NB4 (cell line): ENCODE results near the gene TMEM63B.
"Not testable (repeated sequence)": the region's sequence is repeated elsewhere in the genome, so short reads cannot be mapped to it uniquely, and the experiment has no call there.

Experiments
- DNase-seq: peaks from one replicate; pipeline ENCODE4 v3.0.0; 2010; ENCODE audit warnings: low read depth
- H3K4me3 ChIP-seq: one replicate; pipeline ENCODE4 v1.5.1; 2011; ENCODE audit warnings: mild to moderate bottlenecking, low read depth, low read length, moderate library complexity
- CTCF ChIP-seq: IDR thresholded peaks from one replicate; pipeline ENCODE4 v1.5.1; 2012; ENCODE audit warnings: low read depth, low read length
- MYC ChIP-seq: IDR thresholded peaks from 2 replicates; pipeline ENCODE4 v1.6.1; 2011; ENCODE audit warnings: low read depth, low read length
- POLR2A ChIP-seq: IDR thresholded peaks from 2 replicates; pipeline ENCODE4 v1.6.1; 2011; ENCODE audit warnings: mild to moderate bottlenecking; ENCODE audit not compliant: insufficient read length; ENCODE audit errors: extremely low read depth
- TF ChIP-seq, protein P1 (sequence below): IDR thresholded peaks from 2 replicates; pipeline ENCODE4 v1.6.1; 2011; ENCODE audit warnings: low read depth, low read length

The TMEM63B gene

DNA sequence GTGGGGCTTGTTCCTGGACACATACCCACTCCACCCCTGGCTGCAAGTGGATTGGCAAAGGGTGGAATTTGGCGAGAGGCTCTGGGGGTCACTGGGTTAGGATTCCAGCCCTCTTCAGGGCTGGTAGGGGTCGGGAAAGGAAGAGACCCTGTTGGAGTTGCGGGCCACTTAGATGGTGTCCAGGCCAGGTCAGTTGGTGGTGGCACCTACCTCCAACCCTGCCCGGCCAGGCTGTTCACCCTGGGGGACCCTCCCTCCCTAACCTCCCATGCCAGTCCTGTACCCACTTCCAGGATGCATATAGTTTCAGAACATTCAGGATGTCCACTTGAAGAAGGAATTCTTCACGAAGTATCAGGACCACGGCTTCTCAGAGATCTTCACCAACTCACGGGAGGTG, 52.3 kb downstream of the TMEM63B start:
- H3K4me3 ChIP-seq, result no peak overlapping the region
- DNase-seq, result no peak
- TF ChIP-seq, protein P1, sequence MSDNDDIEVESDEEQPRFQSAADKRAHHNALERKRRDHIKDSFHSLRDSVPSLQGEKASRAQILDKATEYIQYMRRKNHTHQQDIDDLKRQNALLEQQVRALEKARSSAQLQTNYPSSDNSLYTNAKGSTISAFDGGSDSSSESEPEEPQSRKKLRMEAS, result no peak
- TF ChIP-seq POLR2A (no peak), CTCF (no peak), MYC (no peak)

- TF ChIP-seq, protein P1, result no peak
- TF ChIP-seq POLR2A, result no peak
- no peak for TF ChIP-seq CTCF
- no peak for TF ChIP-seq MYC
- no peak for DNase-seq
- H3K4me3 ChIP-seq, result no peak overlapping the region
Observed at GRCh38 chr6:44180406-44180805, 53.1 kb downstream of the TMEM63B start.

DNA sequence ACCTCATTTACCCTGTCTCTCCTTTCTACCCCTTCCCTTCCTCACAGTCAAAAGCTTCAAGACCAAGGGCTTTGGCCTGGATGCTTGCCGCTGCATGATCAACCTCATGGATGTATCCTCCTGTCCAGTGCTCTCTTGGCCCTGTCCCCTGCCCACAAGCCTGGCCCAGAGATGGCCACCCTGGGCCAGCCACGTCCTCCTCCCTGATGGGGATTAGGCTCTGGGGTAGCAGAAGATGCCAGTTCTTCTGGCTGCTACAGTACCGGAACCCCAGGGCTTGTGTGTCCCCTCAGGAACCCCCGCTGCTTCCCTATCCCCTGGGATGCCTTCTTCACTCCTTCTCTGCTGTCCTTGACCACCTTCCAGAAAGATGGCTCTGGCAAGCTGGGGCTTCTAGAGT, 53.5 kb downstream of the TMEM63B start:
- H3K4me3 ChIP-seq, result no peak overlapping the region
- TF ChIP-seq POLR2A (no peak), MYC (no peak), CTCF (no peak)
- TF ChIP-seq, protein P1, result no peak
- no peak for DNase-seq

DNA sequence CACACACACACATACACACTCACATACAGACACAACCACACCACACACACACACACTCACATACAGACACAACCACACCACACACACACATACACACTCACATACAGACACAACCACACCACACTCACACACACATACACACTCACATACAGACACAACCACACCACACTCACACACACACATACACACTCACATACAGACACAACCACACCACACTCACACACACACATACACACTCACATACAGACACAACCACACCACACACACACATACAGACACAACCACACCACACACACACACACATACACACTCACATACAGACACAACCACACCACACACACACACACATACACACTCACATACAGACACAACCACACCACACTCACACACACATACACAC, 54.4 kb downstream of the TMEM63B start:
- DNase-seq, result not testable (repeated sequence)

GRCh38 chr6:44182911-44183390, 55.6 kb downstream of the TMEM63B start:
- no peak overlapping the region for H3K4me3 ChIP-seq
- no peak for TF ChIP-seq CTCF
- TF ChIP-seq, protein P1, result no peak
- TF ChIP-seq POLR2A, result no peak
- no peak for TF ChIP-seq MYC
- DNase-seq, result no peak

More for the DNA sequence above, 54.4 kb downstream of the TMEM63B start:
- H3K4me3 ChIP-seq, result not testable (repeated sequence)

DNA sequence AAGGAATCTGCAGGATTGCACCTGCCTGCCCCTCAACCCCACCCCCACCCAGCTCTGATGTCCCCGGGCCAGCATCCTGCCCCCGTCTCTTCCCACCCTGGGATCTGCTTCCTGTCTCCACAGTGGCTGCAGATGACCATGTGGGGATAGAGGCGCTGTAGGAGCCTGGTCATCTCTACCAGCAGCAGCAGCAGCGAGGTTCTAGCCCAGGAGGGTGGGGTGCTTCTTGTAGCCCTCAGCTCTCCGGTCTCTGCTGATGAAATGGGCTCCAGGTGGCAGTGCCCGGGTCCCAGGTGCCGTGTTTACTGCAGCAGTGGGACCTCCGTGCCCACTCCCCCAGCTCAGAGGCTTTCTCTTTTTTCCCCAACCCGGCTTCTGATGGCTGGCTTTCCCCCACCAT, 56.4 kb downstream of the TMEM63B start:
- no peak overlapping the region for H3K4me3 ChIP-seq
- DNase-seq, result no peak
- TF ChIP-seq CTCF, result no peak
- no peak for TF ChIP-seq POLR2A
- TF ChIP-seq MYC, result no peak
- TF ChIP-seq, protein P1, result no peak

- H3K4me3 ChIP-seq, DNase-seq: not testable (repeated sequence)
Observed at GRCh38 chr6:44185356-44185755, 58.0 kb downstream of the TMEM63B start.
